Measurements from ENCODE around the gene EPHB3.

- TF ChIP-seq CTCF (IDR thresholded peaks at IDR 0.05) = no peak
- TF ChIP-seq ZFX (IDR thresholded peaks at IDR 0.05; ENCODE audit: borderline replicate concordance) = no peak
Measured at GRCh38 chr3:184578218-184578617, 16.6 kb downstream of the EPHB3 start.

Measured in 22Rv1 (cell line).